Measurements from ENCODE around the gene SF3B1. TPM values are rescaled to one million over a fixed set of nuclear protein-coding genes. Genes with fewer than 3 reads are reported as not detected.
"Not testable (repeated sequence)": the region's sequence is repeated elsewhere in the genome, so short reads cannot be mapped to it uniquely, and the experiment has no call there.

Gene SF3B1
- total and polyA plus RNA-seq, 5 experiments from 2014 or later = 120 to 768 (median 131) TPM

DNA sequence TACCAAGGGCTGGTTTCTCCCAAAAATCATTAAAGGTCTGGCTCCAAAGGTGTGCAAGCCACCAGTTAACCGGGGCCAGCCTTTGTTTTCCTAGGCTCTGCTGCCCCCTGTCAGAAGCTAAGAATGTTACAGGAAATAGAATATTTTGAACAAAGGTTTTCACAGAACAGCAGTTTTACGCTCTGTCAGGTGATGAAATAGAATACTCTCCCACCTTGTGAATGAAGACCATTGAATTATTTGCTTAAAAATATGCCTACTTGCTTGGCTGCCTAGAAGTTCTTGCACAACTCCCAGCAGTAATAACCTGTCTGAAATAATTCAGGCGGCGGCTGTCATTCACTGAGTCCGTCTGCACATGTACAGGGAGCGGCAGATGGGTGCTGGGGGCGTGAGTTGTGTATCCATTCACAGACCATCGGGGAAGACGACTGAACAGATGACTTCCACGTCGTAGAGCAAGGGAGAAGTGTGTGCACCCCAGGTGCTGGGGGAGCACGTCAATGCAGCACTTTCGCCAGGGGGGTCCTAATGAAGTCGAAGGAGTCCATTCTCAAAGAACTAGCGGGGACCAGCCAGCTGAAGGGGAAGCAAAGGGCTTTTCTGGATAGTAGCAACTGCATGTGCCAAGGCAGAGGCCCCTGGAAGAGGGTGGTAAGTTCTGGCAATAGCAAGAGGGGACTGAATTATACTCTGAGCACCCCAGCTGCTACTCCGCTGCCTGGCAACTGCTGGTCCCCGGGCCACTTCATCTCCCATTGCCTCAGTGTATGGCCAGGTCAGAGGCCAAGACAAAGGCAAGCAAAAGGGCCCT, 56.1 kb downstream of the SF3B1 start:
- peak overlapping the region in 1 of 10 donors; percentile 14 for H3K4me3 Mint-ChIP-seq
- ATAC-seq (peak; percentile 65 to 76), DNase-seq (peak; percentile 44 to 80 (median 62))
- no peaks in the 10 kb centered on the region for H3K9me3 Mint-ChIP-seq
- H3K27me3 Mint-ChIP-seq = no peaks in the 10 kb centered on the region
- H3K36me3 Mint-ChIP-seq = no peaks in the 10 kb centered on the region
- peaks cover 10 to 27% (median 16%) of the 10 kb centered on the region in 4 donors for H3K4me1 Mint-ChIP-seq
- POLR2A ChIA-PET = interaction anchor here (0.8 to 1.1 kb wide), 4 partner anchors 61 to 189 kb away, joined by 3 to 6 read pairs (median 5); no protein-coding TSS in a partner anchor
- H3K27ac Mint-ChIP-seq = peak overlapping the region in 5 of 10 donors; percentile 27 to 83 (median 48)

DNA sequence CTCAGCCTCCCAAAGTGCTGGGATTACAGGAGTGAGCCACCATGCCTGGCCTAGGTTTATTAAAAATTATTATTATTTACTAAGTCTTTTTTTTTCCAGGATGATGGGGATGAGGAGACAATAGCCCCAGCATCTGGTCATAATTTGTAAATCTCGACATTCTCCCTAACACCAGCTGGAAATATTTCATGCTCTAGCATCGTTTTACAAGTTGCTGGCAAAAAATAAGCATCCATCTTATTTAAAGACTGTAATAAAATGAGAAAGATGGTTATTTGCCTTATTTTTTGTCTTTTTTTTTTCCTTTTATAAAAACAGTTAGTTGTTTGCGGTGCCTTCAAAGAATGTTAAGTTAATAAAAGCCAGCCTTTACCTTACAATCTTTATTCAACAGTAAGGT, 56.7 kb downstream of the SF3B1 start:
- H3K9me3 Mint-ChIP-seq = no peaks in the 10 kb centered on the region
- DNase-seq (no peak), ATAC-seq (no peak)
- H3K27ac Mint-ChIP-seq = peak overlapping the region in 4 of 10 donors; percentile 45 to 83 (median 47)
- H3K27me3 Mint-ChIP-seq = no peaks in the 10 kb centered on the region
- H3K4me3 Mint-ChIP-seq = no peak overlapping the region
- no peaks in the 10 kb centered on the region for H3K36me3 Mint-ChIP-seq
- POLR2A ChIA-PET = interaction anchor here (1.0 to 1.1 kb wide), 3 partner anchors 61 to 188 kb away, joined by 3 to 6 read pairs (median 4); no protein-coding TSS in a partner anchor
- H3K4me1 Mint-ChIP-seq = peaks cover 10 to 27% (median 16%) of the 10 kb centered on the region in 4 donors

DNA sequence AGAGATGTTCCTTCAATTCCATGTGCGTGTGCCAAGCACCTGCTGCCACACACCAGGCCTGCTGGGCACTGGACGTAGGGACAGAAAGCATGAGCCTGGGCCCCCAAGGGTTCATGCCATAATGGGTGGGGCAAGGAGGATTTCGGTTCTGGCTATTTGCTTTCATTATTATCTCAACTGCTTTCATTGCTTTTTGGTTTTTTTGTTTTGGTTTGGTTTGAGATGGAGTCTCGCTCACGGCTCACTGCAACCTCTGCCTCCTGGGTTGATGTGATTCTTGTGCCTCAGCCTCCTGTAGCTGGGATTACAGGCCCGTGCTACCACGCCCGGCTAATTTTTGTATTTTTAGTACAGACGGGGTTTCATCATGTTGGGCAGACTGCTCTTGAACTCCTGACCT, 57.2 kb downstream of the SF3B1 start:
- H3K36me3 Mint-ChIP-seq = no peaks in the 10 kb centered on the region
- no peaks in the 10 kb centered on the region for H3K27me3 Mint-ChIP-seq
- ATAC-seq = no peak
- POLR2A ChIA-PET = interaction anchor here (0.7 kb wide), 1 partner anchor 67 kb away, joined by 4 read pairs; the partner anchor contains the start of gene ANKRD44
- H3K4me3 Mint-ChIP-seq = peak overlapping the region in 1 of 10 donors; percentile 57
- DNase-seq = no peak
- H3K9me3 Mint-ChIP-seq = no peaks in the 10 kb centered on the region
- peaks cover 10 to 27% (median 16%) of the 10 kb centered on the region in 4 donors for H3K4me1 Mint-ChIP-seq
- peak overlapping the region in 6 of 10 donors; percentile 20 to 83 (median 54) for H3K27ac Mint-ChIP-seq

DNA sequence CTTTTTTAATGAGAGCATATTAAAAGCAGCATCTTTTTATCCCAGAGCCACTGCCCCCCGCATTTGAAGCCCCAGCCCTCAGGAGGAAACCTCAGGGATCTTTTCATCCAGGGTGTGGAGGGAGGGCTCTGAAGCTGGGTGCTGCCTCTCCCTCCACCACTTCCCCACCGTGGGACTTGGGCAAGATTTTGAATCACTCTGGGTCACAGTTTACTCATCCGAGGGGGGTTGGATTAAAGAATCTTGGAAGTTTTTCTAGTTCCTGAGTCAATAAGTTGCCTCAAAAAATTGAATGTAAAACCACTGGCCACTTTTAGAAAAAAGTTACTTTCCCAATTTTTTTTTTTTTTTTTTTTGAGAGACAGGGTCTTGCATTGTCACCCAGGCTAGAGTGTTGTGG, 62.2 kb downstream of the SF3B1 start:
- Mint-ChIP-seq H3K4me1 (peaks cover 23 to 40% (median 28%) of the 10 kb centered on the region in 4 donors), H3K9me3 (no peaks in the 10 kb centered on the region), H3K36me3 (no peaks in the 10 kb centered on the region), H3K27ac (peak overlapping the region in 1 of 10 donors; percentile 69), H3K27me3 (no peaks in the 10 kb centered on the region), H3K4me3 (no peak overlapping the region)
- no peak for ATAC-seq
- no peak for DNase-seq
- POLR2A ChIA-PET = interaction anchor here (1.3 kb wide), 1 partner anchor 49 kb away, joined by 3 read pairs; no protein-coding TSS in a partner anchor

DNA sequence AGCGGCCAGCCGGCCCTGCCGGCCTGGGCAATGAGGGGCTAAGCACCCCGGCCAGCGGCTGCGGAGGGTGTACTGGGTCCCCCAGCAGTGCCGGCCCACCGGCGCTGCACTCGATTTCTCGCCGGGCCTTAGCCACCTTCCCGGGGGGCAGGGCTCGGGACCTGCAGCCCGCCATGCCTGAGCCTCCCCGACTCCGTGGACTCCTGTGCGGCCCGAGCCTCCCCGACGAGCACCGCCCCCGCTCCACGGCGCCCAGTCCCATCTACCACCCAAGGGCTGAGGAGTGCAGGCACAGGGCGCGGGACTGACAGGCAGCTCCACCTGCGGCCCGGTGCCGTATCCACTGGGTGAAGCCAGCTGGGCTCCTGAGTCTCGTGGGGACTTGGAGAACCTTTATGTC, 64.2 kb downstream of the SF3B1 start:
- POLR2A ChIA-PET = interaction anchor here (1.4 kb wide), 1 partner anchor 257 kb away, joined by 3 read pairs; no protein-coding TSS in a partner anchor
- not testable (repeated sequence) for H3K27me3 Mint-ChIP-seq, DNase-seq, ATAC-seq, H3K36me3 Mint-ChIP-seq, H3K9me3 Mint-ChIP-seq, H3K4me3 Mint-ChIP-seq, H3K27ac Mint-ChIP-seq
- H3K4me1 Mint-ChIP-seq = peaks cover 19 to 28% (median 22%) of the 10 kb centered on the region in 4 donors

DNA sequence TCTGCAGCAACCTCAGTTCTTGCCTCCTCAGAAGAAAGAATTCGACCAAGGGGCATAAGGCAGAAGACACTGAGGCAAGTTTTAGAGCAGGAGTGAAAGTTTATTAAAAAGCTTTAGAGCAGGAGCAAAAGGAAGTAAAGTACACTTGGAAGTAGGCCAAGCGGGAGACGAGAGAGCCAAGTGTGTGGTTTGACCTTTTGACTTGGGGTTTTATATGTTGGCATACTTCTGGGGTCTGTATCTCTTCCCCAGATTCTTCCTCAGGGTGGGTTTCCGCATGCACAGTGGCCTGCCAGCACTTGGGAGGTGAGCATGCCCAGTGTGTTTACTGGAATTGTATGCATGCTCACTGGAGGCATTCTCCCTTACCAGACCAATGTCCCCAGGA, 64.9 kb downstream of the SF3B1 start:
- POLR2A ChIA-PET = interaction anchor here (1.4 kb wide), 1 partner anchor 256 kb away, joined by 3 read pairs; no protein-coding TSS in a partner anchor
- peak in 2 of 10 donors; percentile 15 to 19 for DNase-seq

DNA sequence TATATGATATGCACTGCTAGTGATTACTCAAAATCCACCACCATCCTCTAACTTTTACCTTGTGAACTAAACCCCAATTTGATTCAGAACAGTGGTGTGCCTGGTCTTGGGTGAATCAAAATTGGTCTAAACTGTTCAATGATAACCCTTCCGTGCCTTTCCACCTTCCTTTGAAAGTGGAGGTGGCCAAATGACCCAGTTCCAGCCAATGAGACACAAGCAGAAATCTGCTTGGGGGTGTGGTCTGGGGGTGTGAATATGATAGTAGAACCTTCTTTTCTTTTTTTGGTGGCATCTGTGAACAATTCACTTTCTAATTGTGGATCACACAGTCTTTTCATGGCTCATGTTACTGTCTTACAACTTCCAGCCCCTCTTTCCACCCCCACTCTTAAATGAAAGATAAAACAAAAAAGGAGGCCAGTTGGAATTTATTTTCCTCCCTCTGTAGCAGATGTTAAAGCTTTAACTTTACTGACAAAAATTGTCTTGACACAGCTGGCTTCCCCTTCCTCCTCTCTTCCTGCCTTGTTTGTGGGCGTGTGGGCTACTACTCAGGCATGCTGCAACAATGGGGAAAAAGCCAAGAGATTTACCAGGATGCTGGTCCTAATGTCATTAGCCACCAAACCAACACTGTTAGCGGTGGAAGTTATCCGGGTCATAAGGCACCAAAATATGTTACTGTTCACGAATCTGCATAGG, 65.4 kb downstream of the SF3B1 start:
- Mint-ChIP-seq H3K27ac (peak overlapping the region in 9 of 10 donors; percentile 20 to 78 (median 58)), H3K27me3 (no peaks in the 10 kb centered on the region), H3K4me1 (peaks cover 19 to 28% (median 21%) of the 10 kb centered on the region in 4 donors), H3K36me3 (no peaks in the 10 kb centered on the region), H3K9me3 (no peaks in the 10 kb centered on the region), H3K4me3 (peak overlapping the region in 7 of 10 donors; percentile 26 to 62 (median 52))
- no peak for ATAC-seq
- POLR2A ChIA-PET = interaction anchor here (0.5 to 1.4 kb wide), 2 partner anchors 82 to 256 kb away, joined by 3 to 4 read pairs; no protein-coding TSS in a partner anchor
- no peak for DNase-seq

More for the DNA sequence above, 64.9 kb downstream of the SF3B1 start:
- H3K27ac Mint-ChIP-seq = peak overlapping the region in 8 of 10 donors; percentile 20 to 78 (median 64)
- no peaks in the 10 kb centered on the region for H3K9me3 Mint-ChIP-seq
- H3K4me3 Mint-ChIP-seq = peak overlapping the region in 5 of 10 donors; percentile 26 to 62 (median 50)
- no peaks in the 10 kb centered on the region for H3K27me3 Mint-ChIP-seq
- H3K36me3 Mint-ChIP-seq = no peaks in the 10 kb centered on the region
- peaks cover 19 to 28% (median 22%) of the 10 kb centered on the region in 4 donors for H3K4me1 Mint-ChIP-seq
- ATAC-seq = no peak

DNA sequence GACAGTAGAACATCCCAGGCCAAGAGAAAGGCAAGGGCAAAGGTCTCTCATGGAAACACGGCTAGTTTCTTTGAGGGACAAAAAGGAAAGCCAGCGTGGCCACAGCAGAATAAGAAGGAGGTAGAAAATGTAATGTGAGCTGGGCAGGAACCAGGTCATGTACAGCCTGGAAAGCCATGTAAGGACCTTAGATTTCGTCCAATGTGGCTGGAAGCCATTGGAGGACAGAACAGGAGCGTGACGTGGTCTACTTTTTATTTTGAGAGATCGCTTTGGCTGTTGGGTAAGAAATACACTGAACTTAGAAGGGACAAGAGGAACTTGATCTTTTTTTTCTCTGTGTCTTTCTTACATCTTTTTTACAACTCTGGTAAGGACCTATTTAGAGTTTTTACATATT, 66.4 kb downstream of the SF3B1 start:
- H3K36me3 Mint-ChIP-seq = no peaks in the 10 kb centered on the region
- peak overlapping the region in 1 of 10 donors; percentile 32 for H3K27ac Mint-ChIP-seq
- ATAC-seq = no peak
- POLR2A ChIA-PET = interaction anchor here (0.5 to 0.6 kb wide), 2 partner anchors 81 to 83 kb away, joined by 4 read pairs; no protein-coding TSS in a partner anchor
- H3K4me1 Mint-ChIP-seq = peaks cover 16 to 22% (median 22%) of the 10 kb centered on the region in 4 donors
- H3K27me3 Mint-ChIP-seq = no peaks in the 10 kb centered on the region
- no peaks in the 10 kb centered on the region for H3K9me3 Mint-ChIP-seq
- no peak overlapping the region for H3K4me3 Mint-ChIP-seq
- DNase-seq = no peak

DNA sequence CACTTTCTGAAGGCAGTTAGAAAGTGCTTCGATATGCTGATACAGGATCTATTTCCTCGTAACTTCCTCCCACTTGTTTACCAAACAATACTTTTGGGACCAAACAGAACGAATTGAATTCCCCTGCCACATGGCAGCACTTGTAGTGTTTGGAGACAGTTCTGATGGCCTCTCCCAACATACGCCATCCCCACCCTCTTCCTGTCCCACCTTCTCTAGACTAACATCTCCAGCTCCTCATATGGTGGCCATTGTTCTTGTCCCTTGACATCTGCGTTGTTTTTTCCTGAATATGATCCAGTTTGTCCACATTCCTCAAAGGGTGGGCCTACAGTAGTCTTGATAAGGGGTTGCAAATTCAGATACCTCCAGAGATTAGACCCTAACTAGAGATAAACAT, 70.8 kb downstream of the SF3B1 start:
- H3K27ac Mint-ChIP-seq = no peak overlapping the region

DNA sequence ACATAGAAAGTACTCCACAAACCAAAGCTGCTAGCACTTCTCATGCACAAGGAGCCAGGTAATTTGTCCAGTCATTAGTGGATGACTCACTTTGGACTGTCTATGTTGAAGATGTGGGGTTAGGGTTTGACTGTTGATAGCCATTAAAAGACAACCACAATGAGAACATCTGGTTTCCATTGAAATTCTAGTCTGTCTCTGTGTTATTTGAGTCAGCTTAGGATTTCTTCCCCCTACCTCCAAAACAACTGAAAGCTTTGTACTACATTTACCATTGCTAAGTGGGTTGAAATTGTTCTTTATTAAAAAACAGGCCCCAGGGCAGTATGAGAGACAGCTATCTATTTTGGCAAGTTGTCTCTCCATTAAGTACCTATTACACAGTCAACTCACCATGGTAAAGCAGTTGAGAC, 74.1 kb downstream of the SF3B1 start:
- no peaks in the 10 kb centered on the region for H3K27me3 Mint-ChIP-seq
- no peaks in the 10 kb centered on the region for H3K36me3 Mint-ChIP-seq
- peaks cover 14 to 28% (median 21%) of the 10 kb centered on the region in 4 donors for H3K4me1 Mint-ChIP-seq
- H3K9me3 Mint-ChIP-seq = no peaks in the 10 kb centered on the region
- POLR2A ChIA-PET = no interaction called here
- H3K27ac Mint-ChIP-seq = no peak overlapping the region
- no peak for DNase-seq
- no peak overlapping the region for H3K4me3 Mint-ChIP-seq
- no peak for ATAC-seq

More for the DNA sequence above, 70.8 kb downstream of the SF3B1 start:
- peaks cover 8 to 16% (median 13%) of the 10 kb centered on the region in 4 donors for H3K4me1 Mint-ChIP-seq
- DNase-seq (no peak), ATAC-seq (no peak)
- H3K36me3 Mint-ChIP-seq = no peaks in the 10 kb centered on the region
- H3K27me3 Mint-ChIP-seq = no peaks in the 10 kb centered on the region
- H3K9me3 Mint-ChIP-seq = no peaks in the 10 kb centered on the region
- POLR2A ChIA-PET = interaction anchor here (1.0 to 1.4 kb wide), 2 partner anchors 11 to 53 kb away, joined by 3 to 4 read pairs; partner anchors contain the start of gene ANKRD44
- no peak overlapping the region for H3K4me3 Mint-ChIP-seq

DNA sequence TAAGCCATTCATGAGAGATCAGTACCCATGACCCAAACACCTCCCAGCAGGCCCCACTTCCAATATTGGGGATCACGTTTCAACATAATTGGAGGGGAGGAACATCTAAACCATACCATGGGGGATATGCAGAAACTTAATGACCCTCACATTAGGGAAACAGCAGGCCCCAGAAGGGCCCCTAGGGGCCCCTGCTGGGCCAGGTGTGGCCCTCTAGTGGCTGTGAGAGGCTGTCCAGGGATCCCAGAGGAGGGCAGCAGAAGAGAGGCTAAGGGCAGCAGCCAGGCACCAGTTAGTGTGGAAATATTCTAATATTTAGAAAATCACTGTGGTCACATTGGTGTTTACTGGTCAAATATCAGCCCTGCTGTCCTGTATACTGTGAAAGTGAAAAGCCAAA, 75.0 kb downstream of the SF3B1 start:
- H3K4me3 Mint-ChIP-seq = no peak overlapping the region
- no peaks in the 10 kb centered on the region for H3K27me3 Mint-ChIP-seq
- POLR2A ChIA-PET = interaction anchor here (0.8 kb wide), 1 partner anchor 161 kb away, joined by 4 read pairs; no protein-coding TSS in a partner anchor
- ATAC-seq = no peak
- H3K9me3 Mint-ChIP-seq = no peaks in the 10 kb centered on the region
- H3K36me3 Mint-ChIP-seq = no peaks in the 10 kb centered on the region
- no peak for DNase-seq
- H3K27ac Mint-ChIP-seq = peak overlapping the region in 2 of 10 donors; percentile 54 to 65
- H3K4me1 Mint-ChIP-seq = peaks cover 14 to 28% (median 21%) of the 10 kb centered on the region in 4 donors

DNA sequence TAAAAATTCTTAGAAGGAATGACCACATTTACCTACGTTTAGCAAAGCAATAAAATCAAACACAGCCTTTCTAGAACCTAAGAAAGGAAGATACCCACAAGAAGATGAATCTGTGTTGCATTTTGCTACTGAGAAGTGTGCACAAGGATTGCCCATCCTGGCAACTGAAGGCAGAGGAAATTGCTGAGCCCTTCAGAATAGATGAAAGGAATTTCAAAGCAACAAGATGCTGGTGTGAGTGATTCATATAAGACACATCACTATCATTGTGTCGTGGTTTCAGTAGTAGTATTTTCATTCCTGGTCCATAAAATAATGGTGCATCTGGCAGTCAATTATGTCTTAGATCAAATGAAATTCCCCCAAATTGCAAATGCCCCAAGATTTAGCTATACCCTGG, 75.9 kb downstream of the SF3B1 start:
- POLR2A ChIA-PET = interaction anchor here (0.6 to 1.8 kb wide), 4 partner anchors 15 to 160 kb away, joined by 3 to 4 read pairs (median 4); partner anchors contain the start of gene ANKRD44
- DNase-seq = peak in 2 of 10 donors; percentile 23 to 26
- H3K27ac Mint-ChIP-seq = peak overlapping the region in 6 of 10 donors; percentile 37 to 78 (median 65)
- no peaks in the 10 kb centered on the region for H3K9me3 Mint-ChIP-seq
- no peaks in the 10 kb centered on the region for H3K36me3 Mint-ChIP-seq
- peaks cover 14 to 28% (median 20%) of the 10 kb centered on the region in 4 donors for H3K4me1 Mint-ChIP-seq
- ATAC-seq = peak; percentile 57 to 78
- no peaks in the 10 kb centered on the region for H3K27me3 Mint-ChIP-seq
- peak overlapping the region in 3 of 10 donors; percentile 1 to 48 (median 14) for H3K4me3 Mint-ChIP-seq

Data from naive thymus-derived CD8-positive, alpha-beta T cell (primary cell).